Parathyroid adenoma (tissue), 2 donors: Measurements from ENCODE around the gene ARPC4.

Experiments
- H2AFZ ChIP-seq: fragments of 300-600 bp; sonication (generic); one replicate; pipeline ENCODE4 v1.7.0; 2017; ENCODE audit warnings: antibody characterized with exemption, mild to moderate bottlenecking
- H3K27ac ChIP-seq: fragments of 300-600 bp; sonication (generic); one replicate; pipeline ENCODE4 v1.7.0; 2017
- H3K27me3 ChIP-seq: fragments of 300-600 bp; sonication (generic); one replicate; pipeline ENCODE4 v1.7.0; 2017; ENCODE audit warnings: low read length; ENCODE audit not compliant: control insufficient read depth, insufficient read depth
- H3K36me3 ChIP-seq: fragments of 300-600 bp; sonication (generic); one replicate; pipeline ENCODE4 v1.7.0; 2017; ENCODE audit warnings: low read length; ENCODE audit not compliant: control insufficient read depth, insufficient read depth
- H3K4me1 ChIP-seq: fragments of 300-600 bp; sonication (generic); one replicate; pipeline ENCODE4 v1.7.0; 2017; ENCODE audit warnings: control low read depth
- H3K4me2 ChIP-seq: fragments of 300-600 bp; sonication (generic); one replicate; pipeline ENCODE4 v1.7.0; 2017; ENCODE audit warnings: low read length
- H3K4me3 ChIP-seq: fragments of 300-600 bp; sonication (generic); one replicate; pipeline ENCODE4 v1.7.0; 2017; ENCODE audit warnings: low read depth, low read length
- H3K79me2 ChIP-seq: fragments of 300-600 bp; sonication (generic); one replicate; pipeline ENCODE4 v1.7.0; 2017; ENCODE audit warnings: control low read depth
- H3K9ac ChIP-seq: fragments of 300-600 bp; sonication (generic); one replicate; pipeline ENCODE4 v1.7.0; 2017; ENCODE audit warnings: mild to moderate bottlenecking
- H3K9me3 ChIP-seq: fragments of 300-600 bp; sonication (generic); one replicate; pipeline ENCODE4 v1.7.0; 2017; ENCODE audit warnings: low read length; ENCODE audit not compliant: control insufficient read depth
- CTCF ChIP-seq: fragments of 300-600 bp; sonication (generic); IDR thresholded peaks from one replicate; pipeline ENCODE4 v1.7.0; 2017; ENCODE audit warnings: antibody characterized with exemption, mild to moderate bottlenecking
- donor health status: primary hyperparathyroidism.

The ARPC4 gene

GRCh38 chr3:9795207-9795606, 2.3 kb downstream of the ARPC4 start:
- peaks cover 45% of the 10 kb centered on the region for H3K79me2 ChIP-seq
- no peaks in the 10 kb centered on the region for H3K27me3 ChIP-seq
- no peak for TF ChIP-seq CTCF
- H2AFZ ChIP-seq = no peak overlapping the region
- H3K9ac ChIP-seq = no peak overlapping the region
- no peak overlapping the region for H3K4me3 ChIP-seq
- H3K4me1 ChIP-seq = peaks cover 15% of the 10 kb centered on the region
- H3K4me2 ChIP-seq = no peak overlapping the region
- H3K9me3 ChIP-seq = no peaks in the 10 kb centered on the region
- H3K36me3 ChIP-seq = no peaks in the 10 kb centered on the region
- no peak overlapping the region for H3K27ac ChIP-seq

GRCh38 chr3:9797196-9797945, 4.5 kb downstream of the ARPC4 start:
- TF ChIP-seq CTCF = no peak
- no peaks in the 10 kb centered on the region for H3K36me3 ChIP-seq
- H3K4me3 ChIP-seq = no peak overlapping the region
- H3K9me3 ChIP-seq = no peaks in the 10 kb centered on the region
- no peak overlapping the region for H3K27ac ChIP-seq
- peaks cover 45% of the 10 kb centered on the region for H3K79me2 ChIP-seq
- H3K4me2 ChIP-seq = no peak overlapping the region
- no peak overlapping the region for H2AFZ ChIP-seq
- H3K4me1 ChIP-seq = peaks cover 10% of the 10 kb centered on the region
- H3K9ac ChIP-seq = no peak overlapping the region
- no peaks in the 10 kb centered on the region for H3K27me3 ChIP-seq

GRCh38 chr3:9800529-9800928, 7.6 kb downstream of the ARPC4 start:
- Histone ChIP-seq H3K9me3 (no peaks in the 10 kb centered on the region), H3K4me2 (no peak overlapping the region), H3K36me3 (no peaks in the 10 kb centered on the region), H3K4me1 (no peaks in the 10 kb centered on the region), H2AFZ (no peak overlapping the region), H3K4me3 (no peak overlapping the region), H3K27me3 (no peaks in the 10 kb centered on the region), H3K27ac (no peak overlapping the region), H3K9ac (no peak overlapping the region), H3K79me2 (peaks cover 25% of the 10 kb centered on the region)
- no peak for TF ChIP-seq CTCF

- Histone ChIP-seq H3K79me2 (peaks cover 5% of the 10 kb centered on the region), H3K27ac (no peak overlapping the region), H3K4me3 (no peak overlapping the region), H3K9ac (no peak overlapping the region), H2AFZ (no peak overlapping the region), H3K4me2 (no peak overlapping the region), H3K9me3 (no peaks in the 10 kb centered on the region), H3K4me1 (no peaks in the 10 kb centered on the region), H3K36me3 (no peaks in the 10 kb centered on the region), H3K27me3 (no peaks in the 10 kb centered on the region)
- no peak for TF ChIP-seq CTCF
Observed at GRCh38 chr3:9803494-9803893, 10.6 kb downstream of the ARPC4 start.

- Histone ChIP-seq H3K27ac (no peak overlapping the region), H3K4me2 (no peak overlapping the region), H3K79me2 (peaks cover 2% of the 10 kb centered on the region), H3K9ac (no peak overlapping the region), H3K4me3 (no peak overlapping the region), H2AFZ (no peak overlapping the region), H3K36me3 (no peaks in the 10 kb centered on the region), H3K27me3 (no peaks in the 10 kb centered on the region), H3K9me3 (no peaks in the 10 kb centered on the region), H3K4me1 (peaks cover 2% of the 10 kb centered on the region)
- no peak for TF ChIP-seq CTCF
Observed at GRCh38 chr3:9804996-9805395, 12.1 kb downstream of the ARPC4 start.
